Central memory CD8-positive, alpha-beta T cell (primary cell): ENCODE measurements around the gene BIRC3.

Experiments
- ATAC-seq: fragments of 150-1000 bp; cut with Tn5 transposase; replicated peaks from 2 replicates; pipeline ENCODE4 v1.10.0; 2022; ENCODE audit warnings: mild to moderate bottlenecking, moderate FRiP score, moderate number of reproducible peaks; ENCODE audit not compliant: poor library complexity, severe bottlenecking; ENCODE audit errors: extremely low read depth
- DNase-seq, 2 donors: peaks; one replicate each; pipeline ENCODE4 v3.0.0; 2021; ENCODE audit warnings: low spot score in 2 of 2
- H3K27ac Mint-ChIP-seq: one replicate; pipeline ENCODE4 v1.8.0; 2022; ENCODE audit warnings: low read depth, mild to moderate bottlenecking, moderate library complexity, mixed read lengths
- H3K27me3 Mint-ChIP-seq: one replicate; pipeline ENCODE4 v1.8.0; 2022; ENCODE audit warnings: mixed read lengths
- H3K36me3 Mint-ChIP-seq: one replicate; pipeline ENCODE4 v1.8.0; 2022; ENCODE audit warnings: mild to moderate bottlenecking, moderate library complexity, mixed read lengths; ENCODE audit not compliant: insufficient read depth
- H3K4me1 Mint-ChIP-seq: one replicate; pipeline ENCODE4 v1.8.0; 2022; ENCODE audit warnings: mixed read lengths
- H3K4me3 Mint-ChIP-seq: one replicate; pipeline ENCODE4 v1.8.0; 2022; ENCODE audit warnings: mild to moderate bottlenecking, moderate library complexity, mixed read lengths
- H3K9me3 Mint-ChIP-seq: one replicate; pipeline ENCODE4 v1.8.0; 2022; ENCODE audit warnings: mixed read lengths

The BIRC3 gene

GRCh38 chr11:102305352-102306047 lies 11.8 kb upstream of the BIRC3 start:
- H3K9me3 Mint-ChIP-seq: peaks cover 7% of the 10 kb centered on the region
- H3K4me3 Mint-ChIP-seq: peak overlapping the region; percentile 57
- DNase-seq (no peak), ATAC-seq (no peak)
- peaks cover 1% of the 10 kb centered on the region for H3K36me3 Mint-ChIP-seq
- no peaks in the 10 kb centered on the region for H3K27me3 Mint-ChIP-seq
- H3K27ac Mint-ChIP-seq: peak overlapping the region; percentile 44
- H3K4me1 Mint-ChIP-seq: peaks cover 59% of the 10 kb centered on the region

GRCh38 chr11:102306048-102306597 lies 11.2 kb upstream of the BIRC3 start:
- Mint-ChIP-seq H3K4me3 (peak overlapping the region; percentile 57), H3K27me3 (no peaks in the 10 kb centered on the region), H3K36me3 (peaks cover 1% of the 10 kb centered on the region), H3K27ac (peak overlapping the region; percentile 44), H3K4me1 (peaks cover 54% of the 10 kb centered on the region), H3K9me3 (peaks cover 7% of the 10 kb centered on the region)
- peak; percentile 22 for ATAC-seq
- DNase-seq: no peak

GRCh38 chr11:102306817-102307726 lies 10.2 kb upstream of the BIRC3 start:
- Mint-ChIP-seq H3K4me1 (peaks cover 44% of the 10 kb centered on the region), H3K4me3 (peak overlapping the region; percentile 52), H3K36me3 (peaks cover 1% of the 10 kb centered on the region), H3K9me3 (peaks cover 7% of the 10 kb centered on the region), H3K27me3 (no peaks in the 10 kb centered on the region), H3K27ac (peak overlapping the region; percentile 44)
- ATAC-seq (peak; percentile 88), DNase-seq (peak in 1 of 2 donors; percentile 46)

GRCh38 chr11:102307727-102308038 lies 9.6 kb upstream of the BIRC3 start:
- H3K4me3 Mint-ChIP-seq: no peak overlapping the region
- H3K9me3 Mint-ChIP-seq: peaks cover 7% of the 10 kb centered on the region
- DNase-seq (no peak), ATAC-seq (no peak)
- H3K4me1 Mint-ChIP-seq: peaks cover 46% of the 10 kb centered on the region
- H3K27me3 Mint-ChIP-seq: no peaks in the 10 kb centered on the region
- H3K27ac Mint-ChIP-seq: peak overlapping the region; percentile 44
- peaks cover 1% of the 10 kb centered on the region for H3K36me3 Mint-ChIP-seq

GRCh38 chr11:102309621-102310541 lies 7.4 kb upstream of the BIRC3 start:
- ATAC-seq: no peak
- H3K36me3 Mint-ChIP-seq: no peaks in the 10 kb centered on the region
- no peaks in the 10 kb centered on the region for H3K27me3 Mint-ChIP-seq
- H3K4me3 Mint-ChIP-seq: no peak overlapping the region
- no peak overlapping the region for H3K27ac Mint-ChIP-seq
- H3K9me3 Mint-ChIP-seq: no peaks in the 10 kb centered on the region
- H3K4me1 Mint-ChIP-seq: peaks cover 48% of the 10 kb centered on the region
- no peak for DNase-seq

GRCh38 chr11:102312667-102313066 lies 4.6 kb upstream of the BIRC3 start:
- H3K4me1 Mint-ChIP-seq: peaks cover 27% of the 10 kb centered on the region
- DNase-seq: no peak
- no peaks in the 10 kb centered on the region for H3K9me3 Mint-ChIP-seq
- no peaks in the 10 kb centered on the region for H3K27me3 Mint-ChIP-seq
- peak overlapping the region; percentile 54 for H3K4me3 Mint-ChIP-seq
- H3K36me3 Mint-ChIP-seq: peaks cover 11% of the 10 kb centered on the region
- no peak for ATAC-seq
- H3K27ac Mint-ChIP-seq: peak overlapping the region; percentile 97

GRCh38 chr11:102313238-102313940 lies 3.9 kb upstream of the BIRC3 start:
- peaks cover 29% of the 10 kb centered on the region for H3K4me1 Mint-ChIP-seq
- peak overlapping the region; percentile 97 for H3K27ac Mint-ChIP-seq
- ATAC-seq (no peak), DNase-seq (no peak)
- H3K9me3 Mint-ChIP-seq: no peaks in the 10 kb centered on the region
- peaks cover 15% of the 10 kb centered on the region for H3K36me3 Mint-ChIP-seq
- H3K4me3 Mint-ChIP-seq: peak overlapping the region; percentile 54
- H3K27me3 Mint-ChIP-seq: no peaks in the 10 kb centered on the region

GRCh38 chr11:102314784-102315183 lies 2.5 kb upstream of the BIRC3 start:
- peaks cover 22% of the 10 kb centered on the region for H3K36me3 Mint-ChIP-seq
- H3K4me1 Mint-ChIP-seq: peaks cover 43% of the 10 kb centered on the region
- no peak overlapping the region for H3K4me3 Mint-ChIP-seq
- no peaks in the 10 kb centered on the region for H3K27me3 Mint-ChIP-seq
- DNase-seq (no peak), ATAC-seq (no peak)
- H3K9me3 Mint-ChIP-seq: no peaks in the 10 kb centered on the region
- peak overlapping the region; percentile 98 for H3K27ac Mint-ChIP-seq

- ATAC-seq (no peak), DNase-seq (no peak)
- Mint-ChIP-seq H3K4me1 (peaks cover 53% of the 10 kb centered on the region), H3K27ac (peak overlapping the region; percentile 98), H3K36me3 (peaks cover 28% of the 10 kb centered on the region), H3K4me3 (peak overlapping the region; percentile 97), H3K27me3 (no peaks in the 10 kb centered on the region), H3K9me3 (no peaks in the 10 kb centered on the region)
Observed at GRCh38 chr11:102316346-102316904, 859 bp upstream of the BIRC3 start.

GRCh38 chr11:102317768-102318103 lies 452 bp downstream of the BIRC3 start:
- ATAC-seq: peak; percentile 1
- Mint-ChIP-seq H3K4me1 (peaks cover 60% of the 10 kb centered on the region), H3K9me3 (no peaks in the 10 kb centered on the region), H3K4me3 (peak overlapping the region; percentile 97), H3K27me3 (no peaks in the 10 kb centered on the region), H3K36me3 (peaks cover 39% of the 10 kb centered on the region), H3K27ac (peak overlapping the region; percentile 98)
- DNase-seq: no peak

GRCh38 chr11:102318469-102318868 lies 1.2 kb downstream of the BIRC3 start:
- ATAC-seq (peak; percentile 22), DNase-seq (peak; percentile 40 to 52)
- H3K4me1 Mint-ChIP-seq: peaks cover 55% of the 10 kb centered on the region
- peaks cover 39% of the 10 kb centered on the region for H3K36me3 Mint-ChIP-seq
- H3K9me3 Mint-ChIP-seq: no peaks in the 10 kb centered on the region
- H3K27me3 Mint-ChIP-seq: no peaks in the 10 kb centered on the region
- peak overlapping the region; percentile 97 for H3K4me3 Mint-ChIP-seq
- H3K27ac Mint-ChIP-seq: peak overlapping the region; percentile 98
